Cardiac septum (tissue), 1 donor: ENCODE data around the gene RB1. TPM values are rescaled to one million over a fixed set of nuclear protein-coding genes. Genes with fewer than 3 reads are reported as not detected.

Experiments used
- DNase-seq: peaks from one replicate; pipeline ENCODE4 v3.0.0-alpha.2; 2020; ENCODE audit warnings: low spot score
- intact Hi-C: fragments of 100-400 bp; cut with DNase I; formaldehyde crosslinking; loops from one replicate; pipeline ENCODE4 v1.14.0; 2022
- long read RNA-seq: library from polyadenylated mRNA; unstranded; transcript quantifications from one replicate; pipeline ENCODE4 v2.0.0, GENCODE V29; 2021
- total RNA-seq: library from RNA; stranded (reverse); fragmentation: NEBNext Ultra II Directional; extraction: Animal tissue kit (Norgen Biotek cat#: 25700); gene quantifications from one replicate; pipeline ENCODE4 v1.2.1, GENCODE V29; 2021
- donor health status: DM: no; HTN: no; CAD: no.

RB1 gene
- total RNA-seq, result 27.6 TPM
- long read RNA-seq, full-length matches to known transcripts, result 14 of 31 reads
- long read RNA-seq, partial matches to known transcripts, result 9 of 31 reads
- long read RNA-seq, other reads (novel, unspliced or antisense), result 8 of 31 reads

- intact Hi-C loops, result loop anchor here (1.0 to 10.0 kb wide), 4 partner anchors 51 to 209 kb away; partner anchors contain the start of gene MED4
- DNase-seq, result peak; percentile 97
Measured at GRCh38 chr13:48303359-48304142, at the start of gene RB1. RB1 (plus strand) TSS chr13:48303751; CDS start chr13:48303913, 162 bp downstream.

DNA sequence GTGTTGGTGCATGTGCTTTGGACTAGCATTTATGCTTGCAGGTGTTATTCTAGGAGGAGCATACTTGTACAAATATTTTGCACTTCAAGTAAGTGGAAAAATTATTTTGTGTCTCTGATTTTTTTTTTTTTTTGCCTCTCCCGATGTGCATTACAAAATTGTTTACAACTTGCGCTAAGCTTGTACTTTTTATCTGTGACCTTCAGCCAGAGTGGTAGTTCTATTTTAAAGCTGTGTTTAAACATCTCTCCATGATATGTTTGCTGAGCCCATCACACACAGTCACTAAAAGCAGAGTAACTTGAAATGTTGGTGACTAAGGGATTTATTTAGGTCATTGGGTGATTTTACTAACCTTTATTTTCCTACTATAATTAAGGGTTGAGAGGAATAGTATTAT is 49.7 kb upstream of the RB1 start:
- DNase-seq, result no peak
- intact Hi-C loops, result loop anchor here (5.0 kb wide), 1 partner anchor 48 kb away; the partner anchor contains the start of gene RB1

GRCh38 chr13:48255090-48255489 is 48.5 kb upstream of the RB1 start:
- intact Hi-C loops, result no loop called here
- no peak for DNase-seq

DNA sequence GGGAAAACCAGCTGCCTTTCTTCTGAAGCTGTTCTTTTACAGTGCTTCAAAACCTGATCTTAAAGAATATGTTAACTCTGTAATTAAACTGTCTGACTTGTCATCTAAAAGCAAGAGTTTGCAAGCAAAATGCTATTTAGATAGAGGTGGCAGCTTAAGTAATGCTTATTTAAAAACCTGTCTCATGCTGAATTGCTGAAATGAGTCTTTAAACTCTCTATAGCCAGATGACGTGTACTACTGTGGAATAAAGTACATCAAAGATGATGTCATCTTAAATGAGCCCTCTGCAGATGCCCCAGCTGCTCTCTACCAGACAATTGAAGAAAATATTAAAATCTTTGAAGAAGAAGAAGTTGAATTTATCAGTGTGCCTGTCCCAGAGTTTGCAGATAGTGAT is 47.6 kb upstream of the RB1 start:
- intact Hi-C loops, result no loop called here
- no peak for DNase-seq

GRCh38 chr13:48258002-48258401 is 45.5 kb upstream of the RB1 start:
- intact Hi-C loops, result no loop called here
- no peak for DNase-seq

GRCh38 chr13:48258430-48258829 is 45.1 kb upstream of the RB1 start:
- intact Hi-C loops, result no loop called here
- no peak for DNase-seq

DNA sequence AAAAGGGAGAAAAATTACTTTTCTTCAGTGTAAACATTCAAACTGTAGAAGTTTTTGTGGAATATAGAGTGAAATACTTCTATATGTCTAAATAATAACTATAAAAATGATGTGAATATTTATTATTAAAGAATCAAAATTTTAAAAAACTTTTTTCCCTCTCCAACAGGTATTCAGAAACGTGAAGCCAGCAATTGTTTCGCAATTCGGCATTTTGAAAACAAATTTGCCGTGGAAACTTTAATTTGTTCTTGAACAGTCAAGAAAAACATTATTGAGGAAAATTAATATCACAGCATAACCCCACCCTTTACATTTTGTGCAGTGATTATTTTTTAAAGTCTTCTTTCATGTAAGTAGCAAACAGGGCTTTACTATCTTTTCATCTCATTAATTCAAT is 42.6 kb upstream of the RB1 start:
- intact Hi-C loops, result no loop called here
- no peak for DNase-seq

- intact Hi-C loops, result no loop called here
- DNase-seq, result no peak
Measured at GRCh38 chr13:48263196-48263595, 40.4 kb upstream of the RB1 start.

DNA sequence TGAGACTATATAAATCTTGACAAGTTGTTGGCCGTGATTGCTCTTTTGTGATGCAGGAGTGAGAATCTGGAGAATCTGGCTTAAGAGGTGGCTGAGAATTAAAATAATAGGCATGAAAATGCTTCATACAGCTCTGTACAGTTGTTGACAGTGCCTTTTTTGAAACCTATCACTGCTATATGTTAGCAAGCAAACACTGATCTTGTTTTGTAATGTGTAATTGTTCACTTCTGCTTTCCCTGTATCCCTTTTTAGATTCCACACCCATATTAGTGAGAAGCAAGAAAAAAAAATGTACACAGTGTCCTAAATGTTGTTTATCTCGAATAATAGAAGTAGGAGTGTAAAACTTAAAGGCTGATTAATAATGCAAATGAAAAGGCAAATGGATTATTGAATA is 39.5 kb upstream of the RB1 start:
- intact Hi-C loops, result no loop called here
- DNase-seq, result no peak

- intact Hi-C loops, result no loop called here
- no peak for DNase-seq
Measured at GRCh38 chr13:48265217-48265815, 38.2 kb upstream of the RB1 start.

DNA sequence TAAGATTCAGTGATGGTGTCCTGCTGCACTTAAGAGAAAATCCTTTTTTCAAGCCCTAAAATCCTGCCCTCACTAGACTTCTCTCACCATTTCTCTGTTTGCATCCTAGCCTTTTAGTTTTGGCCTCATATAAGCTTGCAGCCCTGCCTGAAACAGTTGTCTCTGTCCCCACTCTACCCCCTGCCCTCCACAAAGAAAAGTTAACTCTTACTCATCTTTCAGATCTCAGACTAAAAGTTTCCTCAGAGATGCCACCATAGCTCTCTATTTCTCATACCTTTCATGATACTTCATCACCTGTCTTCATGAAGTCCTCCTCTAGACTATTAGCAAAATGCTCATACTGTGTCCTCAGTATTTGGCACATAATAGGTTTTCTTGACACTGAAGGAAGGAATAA is 37.4 kb upstream of the RB1 start:
- no peak for DNase-seq
- intact Hi-C loops, result no loop called here

- intact Hi-C loops, result no loop called here
- DNase-seq, result no peak
Measured at GRCh38 chr13:48266701-48267639, 36.6 kb upstream of the RB1 start.

DNA sequence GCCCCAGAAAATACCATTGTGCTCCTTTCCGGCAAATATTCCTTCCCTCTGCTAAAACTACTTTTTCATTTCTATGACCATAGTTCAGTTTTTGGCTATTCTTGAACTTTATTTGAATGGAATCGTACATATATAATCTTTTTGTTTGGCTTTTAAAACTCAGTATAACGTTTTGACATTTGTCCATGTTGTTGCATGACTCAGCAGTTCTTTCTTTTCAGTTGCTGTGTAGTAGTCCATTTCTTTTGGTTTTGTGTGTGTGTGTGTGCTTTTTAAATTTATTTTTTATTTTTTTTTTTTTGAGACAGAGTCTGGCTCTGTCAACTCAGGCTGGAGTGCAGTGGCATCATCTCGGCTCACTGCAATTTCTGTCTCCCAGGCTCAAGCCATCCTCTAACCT is 35.5 kb upstream of the RB1 start:
- intact Hi-C loops, result no loop called here
- no peak for DNase-seq

- intact Hi-C loops, result no loop called here
- no peak for DNase-seq
Measured at GRCh38 chr13:48273346-48273745, 30.2 kb upstream of the RB1 start.

GRCh38 chr13:48275507-48275906 is 28.0 kb upstream of the RB1 start:
- intact Hi-C loops, result no loop called here
- no peak for DNase-seq

DNA sequence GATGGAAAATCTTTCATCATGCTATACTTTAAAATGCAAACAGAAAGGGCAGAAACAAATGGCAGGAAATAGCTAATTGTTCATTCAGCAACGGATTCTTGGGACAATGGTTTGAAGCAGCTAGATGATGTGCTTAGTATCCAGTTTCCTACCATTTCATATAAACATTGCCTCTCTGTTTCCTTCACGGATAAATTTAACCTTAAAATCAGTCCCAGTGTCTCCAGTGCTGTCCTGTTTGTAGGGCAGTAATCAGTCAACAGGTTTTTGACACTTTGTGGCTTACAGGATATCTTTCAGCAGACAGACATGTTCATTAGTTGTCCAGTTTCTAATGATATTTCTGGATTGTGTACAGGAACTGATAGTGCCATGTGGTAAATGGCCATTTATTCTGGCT is 24.7 kb upstream of the RB1 start:
- no peak for DNase-seq
- intact Hi-C loops, result no loop called here

DNA sequence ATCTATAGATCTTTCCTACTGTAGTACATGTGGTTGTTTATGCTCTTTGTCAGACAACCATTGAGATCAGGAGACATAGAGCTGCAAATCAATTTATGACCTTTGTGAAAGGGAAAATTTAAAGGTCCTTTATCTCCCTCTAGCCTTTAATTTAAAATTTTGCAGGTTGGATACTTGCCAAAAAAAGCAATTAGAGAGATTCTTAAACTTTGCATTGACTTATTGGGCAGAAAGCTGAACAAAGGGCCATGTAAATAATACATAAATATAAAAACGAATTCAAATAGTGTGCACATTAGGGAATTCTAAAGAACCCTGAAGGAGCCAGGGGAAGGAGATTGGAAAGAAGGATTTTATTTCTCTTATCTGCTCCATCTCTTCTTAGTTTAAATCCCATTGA is 22.0 kb upstream of the RB1 start:
- no peak for DNase-seq
- intact Hi-C loops, result no loop called here

- intact Hi-C loops, result no loop called here
Measured at GRCh38 chr13:48291730-48292129, 11.8 kb upstream of the RB1 start.

GRCh38 chr13:48292650-48293049 is 10.9 kb upstream of the RB1 start:
- intact Hi-C loops, result no loop called here
- no peak for DNase-seq

More at GRCh38 chr13:48291730-48292129, 11.8 kb upstream of the RB1 start:
- DNase-seq, result no peak

- no peak for DNase-seq
- intact Hi-C loops, result no loop called here
Measured at GRCh38 chr13:48294653-48295052, 8.9 kb upstream of the RB1 start.
